Caco-2 (cell line): ENCODE data around the gene NFKBIE. TPM values are rescaled to one million over a fixed set of nuclear protein-coding genes. Genes with fewer than 3 reads are reported as not detected.

Source experiments
- BruUV-seq: library from RNA; stranded (reverse); fragments of 400-500 nt; replicated peaks from 2 replicates; lab custom pipeline; 2021; lab: Mats Ljungman, UMichigan
- CTCF ChIA-PET: fragments of 300-600 bp; sonication (Branson Sonifier 250); formaldehyde crosslinking; loops from one replicate; lab custom pipeline; 2022; ENCODE audit warnings: antibody characterized with exemption; lab: Charles Lee
- POLR2A ChIA-PET: fragments of 300-600 bp; sonication (Branson Sonifier 250); formaldehyde crosslinking; loops from one replicate; lab custom pipeline; 2022; ENCODE audit warnings: antibody characterized with exemption; lab: Charles Lee
- DNase-seq, 2 experiments: peaks; one replicate each; pipeline versions ENCODE4 v3.0.0 to v3.0.0-alpha.2; 2020 to 2022
- H3K27me3 ChIP-seq: replicated peaks from 2 replicates; pipeline ENCODE4 v1.6.0; 2011; ENCODE audit warnings: low read length; ENCODE audit not compliant: control insufficient read depth, insufficient read depth
- H3K36me3 ChIP-seq: 2 replicates; pipeline ENCODE4 v1.5.1; 2011; ENCODE audit warnings: low read length; ENCODE audit not compliant: control insufficient read depth, insufficient read depth
- H3K4me1 ChIP-seq: fragments of 250-450 bp; sonication (Bioruptor Pico); 2 replicates; pipeline ENCODE4 v1.5.1; 2020; ENCODE audit warnings: mild to moderate bottlenecking
- H3K4me3 ChIP-seq: 2 replicates; pipeline ENCODE4 v1.5.1; 2011; ENCODE audit warnings: low read depth, mild to moderate bottlenecking, control low read depth, low read length
- H3K9me3 ChIP-seq: fragments of 250-450 bp; sonication (Bioruptor Pico); 2 replicates; pipeline ENCODE4 v1.5.1; 2020; ENCODE audit warnings: mild to moderate bottlenecking, moderate library complexity
- H3K27ac Mint-ChIP-seq: one replicate; pipeline ENCODE4 v1.8.0; 2022; ENCODE audit warnings: mixed read lengths; ENCODE audit not compliant: unreplicated experiment
- H3K27me3 Mint-ChIP-seq: one replicate; pipeline ENCODE4 v1.8.0; 2022; ENCODE audit warnings: mixed read lengths; ENCODE audit not compliant: insufficient read depth, unreplicated experiment
- H3K36me3 Mint-ChIP-seq: one replicate; pipeline ENCODE4 v1.8.0; 2022; ENCODE audit warnings: mild to moderate bottlenecking, mixed read lengths; ENCODE audit not compliant: insufficient read depth, unreplicated experiment
- H3K4me1 Mint-ChIP-seq: one replicate; pipeline ENCODE4 v1.8.0; 2022; ENCODE audit warnings: low read depth, mixed read lengths; ENCODE audit not compliant: unreplicated experiment
- H3K4me3 Mint-ChIP-seq: one replicate; pipeline ENCODE4 v1.8.0; 2022; ENCODE audit warnings: mild to moderate bottlenecking, moderate library complexity, mixed read lengths; ENCODE audit not compliant: unreplicated experiment
- H3K9me3 Mint-ChIP-seq: one replicate; pipeline ENCODE4 v1.8.0; 2022; ENCODE audit warnings: mixed read lengths; ENCODE audit not compliant: unreplicated experiment
- CTCF ChIP-seq, 2 experiments: fragments of 200-600 bp in 1 of 2; IDR thresholded peaks; 1 replicate in 1 of 2; 2 replicates in 1 of 2; pipeline versions ENCODE4 v1.5.1 to v1.8.0; 2011 to 2022; ENCODE audit warnings: antibody characterized with exemption in 1 of 2, control low read depth in 1 of 2, inconsistent platforms in 1 of 2, low read depth in 1 of 2, low read length in 1 of 2, mild to moderate bottlenecking in 1 of 2, moderate library complexity in 1 of 2; ENCODE audit not compliant: insufficient read depth in 1 of 2, severe bottlenecking in 1 of 2, unreplicated experiment in 1 of 2
- intact Hi-C: fragments of 100-400 bp; cut with micrococcal nuclease; formaldehyde crosslinking; loops from one replicate; pipeline ENCODE4 v1.10.0; 2022; ENCODE audit not compliant: unreplicated experiment
- total RNA-seq: library from RNA; stranded (reverse); gene quantifications from 2 replicates; pipeline ENCODE4 v1.2.3, GENCODE V29; 2022

The NFKBIE gene
- total RNA-seq, 1 experiment from 2014 or later, result 8.4 TPM

GRCh38 chr6:44269178-44269920, 4.0 kb upstream of the NFKBIE start:
- H3K27me3 ChIP-seq, result peaks cover 6% of the 10 kb centered on the region

GRCh38 chr6:44268095-44268628, 2.8 kb upstream of the NFKBIE start:
- H3K4me1 Mint-ChIP-seq, result peaks cover 13% of the 10 kb centered on the region
- peaks cover 15% of the 10 kb centered on the region for H3K36me3 Mint-ChIP-seq
- BruUV-seq, result no TSS peak
- H3K9me3 Mint-ChIP-seq, result no peaks in the 10 kb centered on the region
- no peak overlapping the region for H3K4me3 Mint-ChIP-seq
- H3K27ac Mint-ChIP-seq, result no peak overlapping the region
- Histone ChIP-seq H3K9me3 (no peaks in the 10 kb centered on the region), H3K36me3 (no peaks in the 10 kb centered on the region), H3K4me3 (no peak overlapping the region), H3K4me1 (peaks cover 18% of the 10 kb centered on the region), H3K27me3 (peaks cover 6% of the 10 kb centered on the region)
- ChIA-PET POLR2A (no interaction called here), CTCF (interaction anchor here (0.6 to 3.7 kb wide), 14 partner anchors 12 to 95 kb away, joined by 3 to 23 read pairs (median 3); partner anchors contain the start of genes AARS2, HSP90AB1, SLC35B2 and SPATS1)
- H3K27me3 Mint-ChIP-seq, result peaks cover 15% of the 10 kb centered on the region
- peak; percentile 84 to 92 for TF ChIP-seq CTCF (IDR thresholded peaks at IDR 0.05; ENCODE audit: insufficient read depth in 1 of 2, low read depth in 1 of 2, low read length in 1 of 2, severe bottlenecking in 1 of 2, unreplicated experiment in 1 of 2)
- DNase-seq, result peak; percentile 70 to 81
- intact Hi-C loops, result loop anchor here (1.0 kb wide), 2 partner anchors 36 to 70 kb away; no protein-coding TSS in a partner anchor

More at GRCh38 chr6:44269178-44269920, 4.0 kb upstream of the NFKBIE start:
- no peak overlapping the region for H3K27ac Mint-ChIP-seq
- H3K36me3 ChIP-seq, result no peaks in the 10 kb centered on the region
- peaks cover 15% of the 10 kb centered on the region for H3K36me3 Mint-ChIP-seq
- no peak for DNase-seq
- H3K4me1 ChIP-seq, result peaks cover 6% of the 10 kb centered on the region; the same call in 1 of the 2 replicates
- intact Hi-C loops, result no loop called here
- peak overlapping the region; percentile 71 for H3K4me3 Mint-ChIP-seq
- H3K27me3 Mint-ChIP-seq, result peaks cover 16% of the 10 kb centered on the region
- no peaks in the 10 kb centered on the region for H3K9me3 Mint-ChIP-seq
- BruUV-seq, result no TSS peak
- CTCF ChIA-PET, result interaction anchor here (1.4 to 3.7 kb wide), 5 partner anchors 13 to 69 kb away, joined by 3 to 23 read pairs (median 16); partner anchors contain the start of genes AARS2 and SLC35B2
- no peak overlapping the region for H3K4me3 ChIP-seq
- TF ChIP-seq CTCF (IDR thresholded peaks at IDR 0.05; ENCODE audit: insufficient read depth in 1 of 2, low read depth in 1 of 2, low read length in 1 of 2, severe bottlenecking in 1 of 2, unreplicated experiment in 1 of 2), result no peak
- H3K9me3 ChIP-seq, result no peaks in the 10 kb centered on the region
- H3K4me1 Mint-ChIP-seq, result peaks cover 5% of the 10 kb centered on the region
- POLR2A ChIA-PET, result no interaction called here

- H3K27me3 Mint-ChIP-seq, result peaks cover 8% of the 10 kb centered on the region
- intact Hi-C loops, result no loop called here
Observed at GRCh38 chr6:44267252-44267651, 1.9 kb upstream of the NFKBIE start.

More at GRCh38 chr6:44267252-44267651, 1.9 kb upstream of the NFKBIE start:
- no peaks in the 10 kb centered on the region for H3K9me3 ChIP-seq
- peaks cover 26% of the 10 kb centered on the region for H3K4me1 ChIP-seq
- BruUV-seq, result no TSS peak
- H3K27ac Mint-ChIP-seq, result no peak overlapping the region
- H3K4me3 ChIP-seq, result no peak overlapping the region
- DNase-seq, result no peak
- no peaks in the 10 kb centered on the region for H3K36me3 ChIP-seq
- no peaks in the 10 kb centered on the region for H3K9me3 Mint-ChIP-seq
- CTCF ChIA-PET, result interaction anchor here (1.2 to 3.7 kb wide), 3 partner anchors 38 to 72 kb away, joined by 4 to 23 read pairs (median 16); partner anchors contain the start of gene AARS2
- H3K27me3 ChIP-seq, result peaks cover 6% of the 10 kb centered on the region
- H3K4me1 Mint-ChIP-seq, result peaks cover 13% of the 10 kb centered on the region
- TF ChIP-seq CTCF (IDR thresholded peaks at IDR 0.05; ENCODE audit: insufficient read depth in 1 of 2, low read depth in 1 of 2, low read length in 1 of 2, severe bottlenecking in 1 of 2, unreplicated experiment in 1 of 2), result no peak
- H3K36me3 Mint-ChIP-seq, result peaks cover 15% of the 10 kb centered on the region
- POLR2A ChIA-PET, result no interaction called here
- no peak overlapping the region for H3K4me3 Mint-ChIP-seq
